ENCODE measurements around the gene KNL1. TPM values are rescaled to one million over a fixed set of nuclear protein-coding genes. Genes with fewer than 3 reads are reported as not detected.

The KNL1 gene
- total and polyA plus RNA-seq, 10 of the 15 experiments (the other 5 are each of a cell fraction or from before 2014, with no cell fraction given): 10.9 to 55.5 (median 28.4) TPM

DNA sequence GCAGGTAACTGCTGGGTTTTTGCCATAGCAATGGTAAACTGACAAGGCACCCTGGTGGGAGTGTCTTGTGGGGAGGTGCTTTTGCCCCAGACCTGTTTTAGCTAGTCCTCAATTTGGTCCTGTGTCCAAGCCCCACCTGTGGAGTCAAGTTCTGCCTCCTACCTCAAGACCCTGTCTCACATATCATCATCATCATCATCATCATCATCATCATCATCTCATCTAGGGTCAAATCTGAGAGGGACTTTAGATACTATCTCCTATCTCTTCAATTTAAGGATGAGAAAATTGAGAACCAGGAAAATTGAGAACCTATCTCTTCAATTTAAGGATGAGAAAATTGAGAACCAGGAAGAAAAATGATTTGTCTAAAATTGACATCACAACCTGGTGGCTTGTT is 9.9 kb downstream of the KNL1 start:
- ChIA-PET RAD21 (ENCODE audit: unreplicated experiment) (no interaction called here), CTCF (interaction anchor here (0.6 to 6.7 kb wide), 6 partner anchors 15 to 321 kb away, joined by 3 to 50 read pairs (median 4); no protein-coding TSS in a partner anchor), POLR2A (interaction anchor here (0.6 to 0.8 kb wide), 2 partner anchors 15 to 35 kb away, joined by 3 read pairs; partner anchors contain the start of gene RPUSD2), SMC1A (ENCODE audit: uncharacterized antibody, unreplicated experiment) (interaction anchor here (0.7 to 1.8 kb wide), 4 partner anchors 9 to 77 kb away, joined by 3 to 6 read pairs (median 4); no protein-coding TSS in a partner anchor)
- no peak overlapping the region for H3K4me3 ChIP-seq
- H3K4me2 ChIP-seq (ENCODE audit: control insufficient read depth, insufficient read depth): no peak overlapping the region
- no peak overlapping the region for H3K9ac ChIP-seq (ENCODE audit: control insufficient read depth, insufficient read depth, low read length)
- FAIRE-seq (no peak), ATAC-seq (no peak), DNase-seq (ENCODE audit: low read depth, low spot score) (no peak)
- TF ChIP-seq, protein P1, sequence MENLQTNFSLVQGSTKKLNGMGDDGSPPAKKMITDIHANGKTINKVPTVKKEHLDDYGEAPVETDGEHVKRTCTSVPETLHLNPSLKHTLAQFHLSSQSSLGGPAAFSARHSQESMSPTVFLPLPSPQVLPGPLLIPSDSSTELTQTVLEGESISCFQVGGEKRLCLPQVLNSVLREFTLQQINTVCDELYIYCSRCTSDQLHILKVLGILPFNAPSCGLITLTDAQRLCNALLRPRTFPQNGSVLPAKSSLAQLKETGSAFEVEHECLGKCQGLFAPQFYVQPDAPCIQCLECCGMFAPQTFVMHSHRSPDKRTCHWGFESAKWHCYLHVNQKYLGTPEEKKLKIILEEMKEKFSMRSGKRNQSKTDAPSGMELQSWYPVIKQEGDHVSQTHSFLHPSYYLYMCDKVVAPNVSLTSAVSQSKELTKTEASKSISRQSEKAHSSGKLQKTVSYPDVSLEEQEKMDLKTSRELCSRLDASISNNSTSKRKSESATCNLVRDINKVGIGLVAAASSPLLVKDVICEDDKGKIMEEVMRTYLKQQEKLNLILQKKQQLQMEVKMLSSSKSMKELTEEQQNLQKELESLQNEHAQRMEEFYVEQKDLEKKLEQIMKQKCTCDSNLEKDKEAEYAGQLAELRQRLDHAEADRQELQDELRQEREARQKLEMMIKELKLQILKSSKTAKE (IDR thresholded peaks at IDR 0.05; ENCODE audit: low read depth, poor library complexity, severe bottlenecking): no peak
- TF ChIP-seq SREBF2 (IDR thresholded peaks at IDR 0.05; ENCODE audit: low read length) (no peak), SMAD1 (IDR thresholded peaks at IDR 0.05; ENCODE audit: low read depth, partially characterized antibody) (no peak), HSF1 (IDR thresholded peaks at IDR 0.05; ENCODE audit: low read depth, low read length) (no peak), POLR2AphosphoS5 (IDR thresholded peaks at IDR 0.05; ENCODE audit: low read length) (no peak), SMARCA5 (IDR thresholded peaks at IDR 0.05) (no peak), EGR1 (IDR thresholded peaks at IDR 0.05; ENCODE audit: borderline replicate concordance in 1 of 2, low read depth in 2 of 2, low read length in 2 of 2) (no peak), SMAD5 (IDR thresholded peaks at IDR 0.05; ENCODE audit: low read depth) (no peak)
- no peak overlapping the region for H2AFZ ChIP-seq (ENCODE audit: control insufficient read depth, low read depth, low read length)
- H3K9me3 ChIP-seq (replicated peaks; ENCODE audit: control insufficient read depth, insufficient read depth, low read length): no peaks in the 10 kb centered on the region; the same call in 2 of the 3 replicates
- peaks cover 2 to 5% of the 10 kb centered on the region in 2 experiments; a peak in 3 of 4 replicates for H3K36me3 ChIP-seq (ENCODE audit: control insufficient read depth in 2 of 2, insufficient read depth in 2 of 2, low read length in 1 of 2)
- H3K27me3 ChIP-seq (replicated peaks in 1 of 2; ENCODE audit: control insufficient read depth in 2 of 2, insufficient read depth in 2 of 2, low read length in 1 of 2): no peaks in the 10 kb centered on the region
- no TSS peak for BruUV-seq (replicated peaks)
- intact Hi-C loops (cut with micrococcal nuclease; ENCODE audit: unreplicated experiment) (no loop called here), in situ Hi-C loops (cut with MboI) (no loop called here)
- H3K27ac ChIP-seq (ENCODE audit: control insufficient read depth, insufficient read depth): no peak overlapping the region
- no peaks in the 10 kb centered on the region for H4K20me1 ChIP-seq (ENCODE audit: control insufficient read depth, insufficient read depth)
- H3K4me1 ChIP-seq (ENCODE audit: control insufficient read depth, insufficient read depth, low read length): no peaks in the 10 kb centered on the region; the same call in 1 of the 2 replicates
- peaks cover 19% of the 10 kb centered on the region for H3K79me2 ChIP-seq (ENCODE audit: control insufficient read depth, insufficient read depth, low read length)

All from GM12878 (cell line).